ELF-1 (cell line): ENCODE data around the gene IFNK.

ENCODE experiments used
- DNase-seq: peaks from one replicate; pipeline ENCODE4 v3.0.0-alpha.2; 2016; ENCODE audit warnings: low read depth, low spot score

The IFNK gene

DNA sequence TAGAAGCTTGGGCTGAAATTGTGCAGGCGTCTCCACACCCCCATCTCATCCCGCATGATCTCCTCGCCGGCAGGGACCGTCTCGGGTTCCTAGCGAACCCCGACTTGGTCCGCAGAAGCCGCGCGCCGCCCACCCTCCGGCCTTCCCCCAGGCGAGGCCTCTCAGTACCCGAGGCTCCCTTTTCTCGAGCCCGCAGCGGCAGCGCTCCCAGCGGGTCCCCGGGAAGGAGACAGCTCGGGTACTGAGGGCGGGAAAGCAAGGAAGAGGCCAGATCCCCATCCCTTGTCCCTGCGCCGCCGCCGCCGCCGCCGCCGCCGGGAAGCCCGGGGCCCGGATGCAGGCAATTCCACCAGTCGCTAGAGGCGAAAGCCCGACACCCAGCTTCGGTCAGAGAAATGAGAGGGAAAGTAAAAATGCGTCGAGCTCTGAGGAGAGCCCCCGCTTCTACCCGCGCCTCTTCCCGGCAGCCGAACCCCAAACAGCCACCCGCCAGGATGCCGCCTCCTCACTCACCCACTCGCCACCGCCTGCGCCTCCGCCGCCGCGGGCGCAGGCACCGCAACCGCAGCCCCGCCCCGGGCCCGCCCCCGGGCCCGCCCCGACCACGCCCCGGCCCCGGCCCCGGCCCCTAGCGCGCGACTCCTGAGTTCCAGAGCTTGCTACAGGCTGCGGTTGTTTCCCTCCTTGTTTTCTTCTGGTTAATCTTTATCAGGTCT lies 49.0 kb downstream of the IFNK start, which contains the start of gene C9orf72:
Gene C9orf72, minus strand, starts transcription at position 564 of the 716 bp plus-strand sequence. CDS start 6,361 bp downstream, outside the sequence.
- DNase-seq = peak; percentile 77

DNA sequence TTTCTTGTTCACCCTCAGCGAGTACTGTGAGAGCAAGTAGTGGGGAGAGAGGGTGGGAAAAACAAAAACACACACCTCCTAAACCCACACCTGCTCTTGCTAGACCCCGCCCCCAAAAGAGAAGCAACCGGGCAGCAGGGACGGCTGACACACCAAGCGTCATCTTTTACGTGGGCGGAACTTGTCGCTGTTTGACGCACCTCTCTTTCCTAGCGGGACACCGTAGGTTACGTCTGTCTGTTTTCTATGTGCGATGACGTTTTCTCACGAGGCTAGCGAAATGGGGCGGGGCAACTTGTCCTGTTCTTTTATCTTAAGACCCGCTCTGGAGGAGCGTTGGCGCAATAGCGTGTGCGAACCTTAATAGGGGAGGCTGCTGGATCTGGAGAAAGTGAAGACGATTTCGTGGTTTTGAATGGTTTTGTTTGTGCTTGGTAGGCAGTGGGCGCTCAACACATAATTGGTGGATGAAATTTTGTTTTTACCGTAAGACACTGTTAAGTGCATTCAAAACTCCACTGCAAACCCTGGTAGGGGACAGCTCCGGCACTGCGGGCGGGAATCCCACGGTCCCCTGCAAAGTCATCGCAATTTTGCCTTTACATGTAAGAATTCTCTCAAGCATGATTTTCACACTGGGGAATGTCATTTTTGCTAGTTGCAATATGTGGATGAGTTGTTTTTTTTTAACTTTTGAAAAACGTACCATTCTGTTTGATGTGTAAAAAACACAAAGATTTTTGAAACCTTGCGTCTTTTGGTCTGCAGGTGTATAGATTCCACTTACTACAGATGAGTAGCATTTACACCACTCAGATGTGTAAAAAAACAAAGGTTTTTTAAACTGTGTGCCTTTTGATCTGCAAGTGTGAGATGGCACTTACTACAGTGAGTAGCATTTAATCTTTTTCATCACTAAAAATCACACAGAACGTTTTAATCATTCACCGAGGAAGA lies 49.8 kb downstream of the IFNK start:
- peak; percentile 99 for DNase-seq
